PFSK-1 (cell line): Measurements from ENCODE around the gene SCRT2.

Experiments
- FOXP2 ChIP-seq: optimal IDR thresholded peaks from 2 replicates; pipeline ENCODE3; 2011; ENCODE audit warnings: borderline replicate concordance, control low read depth, inconsistent platforms; ENCODE audit not compliant: insufficient read depth; ENCODE audit errors: extremely low read length, extremely low read depth
- POLR2AphosphoS5 ChIP-seq: IDR thresholded peaks from 2 replicates; pipeline ENCODE4 v1.6.1; 2012; ENCODE audit warnings: low read depth, mild to moderate bottlenecking, control low read depth, low read length, moderate library complexity
- REST ChIP-seq, 2 experiments: IDR thresholded peaks; 2 replicates each; pipeline versions ENCODE4 v1.6.1 to v1.8.0; 2011 to 2012; ENCODE audit warnings: low read depth in 2 of 2, low read length in 2 of 2, control low read depth in 1 of 2, inconsistent platforms in 1 of 2, mild to moderate bottlenecking in 1 of 2, moderate library complexity in 1 of 2; ENCODE audit not compliant: insufficient read depth in 1 of 2
- SIN3A ChIP-seq: IDR thresholded peaks from 2 replicates; pipeline ENCODE4 v1.6.1; 2012; ENCODE audit warnings: mild to moderate bottlenecking, low read length, moderate library complexity, borderline replicate concordance; ENCODE audit not compliant: insufficient read depth
- TAF1 ChIP-seq: IDR thresholded peaks from 2 replicates; pipeline ENCODE4 v1.6.1; 2012; ENCODE audit warnings: low read length, control low read depth, borderline replicate concordance; ENCODE audit not compliant: insufficient read depth

- TF ChIP-seq POLR2AphosphoS5 (no peak), SIN3A (no peak), REST (IDR thresholded peaks at IDR 0.05; ENCODE audit: insufficient read depth in 1 of 2, low read depth in 2 of 2, low read length in 2 of 2) (no peak), TAF1 (no peak), FOXP2 (no peak)
These were observed 49.0 kb downstream of the SCRT2 start for GRCh38 chr20:626579-626978.
